ENCODE data around the gene KIF1B.

Gene KIF1B

GRCh38 chr1:10339815-10340214 lies 129.4 kb downstream of the KIF1B start:
- 70% methylated on average over 2 of the region's 5 CpGs for WGBS (ENCODE audit: insufficient coverage)
- Histone ChIP-seq H3K4me1 (ENCODE audit: control extremely low read depth in 1 of 4, control insufficient read depth in 4 of 4, insufficient read depth in 4 of 4, low read length in 3 of 4) (no peaks in the 10 kb centered on the region), H3K4me3 (ENCODE audit: control insufficient read depth in 1 of 7, extremely low read depth in 1 of 7, insufficient read depth in 4 of 7, low read depth in 2 of 7, low read length in 6 of 7) (no peak overlapping the region), H3K27ac (ENCODE audit: insufficient read depth in 1 of 2, low read depth in 1 of 2, low read length in 2 of 2, poor library complexity in 1 of 2, severe bottlenecking in 2 of 2) (no peak overlapping the region), H3K36me3 (ENCODE audit: control insufficient read depth in 4 of 4, insufficient read depth in 4 of 4, low read length in 3 of 4) (peaks cover 14 to 31% (median 24%) of the 10 kb centered on the region in 4 experiments), H3K27me3 (replicated peaks in 2 of 5; ENCODE audit: control insufficient read depth in 4 of 5, insufficient read depth in 5 of 5, low read length in 4 of 5) (no peaks in the 10 kb centered on the region), H3K9me3 (ENCODE audit: control extremely low read depth in 1 of 5, control insufficient read depth in 4 of 5, insufficient read depth in 2 of 5, low read depth in 1 of 5, low read length in 4 of 5) (no peaks in the 10 kb centered on the region)
- ChIA-PET POLR2A (no interaction called here), CTCF (interaction anchor here (0.6 to 1.4 kb wide), 4 partner anchors 17 to 133 kb away, joined by 3 to 4 read pairs (median 3); no protein-coding TSS in a partner anchor)
- DNase-seq = peak in 1 of 3 donors; percentile 2

DNA sequence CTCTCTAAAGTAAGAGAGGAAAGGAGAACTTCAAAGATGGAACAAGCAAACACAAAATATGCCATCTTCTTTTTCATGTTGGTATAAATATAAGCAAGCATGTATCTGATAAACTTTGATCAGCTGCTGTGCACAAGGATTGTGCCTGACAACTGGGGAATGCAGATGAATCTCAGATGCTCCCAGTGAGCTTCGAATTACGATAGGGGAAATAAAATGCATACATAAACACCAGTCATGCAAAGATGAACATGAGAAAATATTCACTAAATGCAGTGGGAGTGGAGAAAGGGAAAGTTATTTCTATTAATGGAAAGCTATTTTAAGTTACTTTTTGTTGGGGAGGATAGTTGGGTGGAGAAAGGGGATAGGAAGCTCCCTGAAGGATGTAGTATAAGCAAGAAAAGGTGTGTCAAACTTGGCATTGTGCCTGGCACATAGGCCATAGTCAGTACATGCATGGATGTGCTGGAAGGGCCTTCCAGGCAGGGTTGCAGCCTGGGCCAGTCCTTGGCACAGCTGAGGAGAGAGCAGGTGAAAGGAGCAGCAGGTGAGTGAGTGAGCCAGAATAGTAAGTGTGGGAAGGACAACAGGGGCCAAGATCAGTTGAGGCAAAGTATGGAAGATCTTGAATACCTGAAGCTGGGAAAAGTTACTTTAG lies 130.7 kb downstream of the KIF1B start:
- ChIA-PET CTCF (interaction anchor here (0.8 to 1.4 kb wide), 4 partner anchors 16 to 131 kb away, joined by 3 to 4 read pairs (median 3); no protein-coding TSS in a partner anchor), POLR2A (no interaction called here)
- Histone ChIP-seq H3K4me1 (ENCODE audit: control extremely low read depth in 1 of 4, control insufficient read depth in 4 of 4, insufficient read depth in 4 of 4, low read length in 3 of 4) (no peaks in the 10 kb centered on the region), H3K27ac (ENCODE audit: insufficient read depth in 1 of 2, low read depth in 1 of 2, low read length in 2 of 2, poor library complexity in 1 of 2, severe bottlenecking in 2 of 2) (no peak overlapping the region), H3K27me3 (replicated peaks in 2 of 5; ENCODE audit: control insufficient read depth in 4 of 5, insufficient read depth in 5 of 5, low read length in 4 of 5) (no peaks in the 10 kb centered on the region), H3K9me3 (ENCODE audit: control extremely low read depth in 1 of 5, control insufficient read depth in 4 of 5, insufficient read depth in 2 of 5, low read depth in 1 of 5, low read length in 4 of 5) (no peaks in the 10 kb centered on the region), H3K4me3 (ENCODE audit: control insufficient read depth in 1 of 7, extremely low read depth in 1 of 7, insufficient read depth in 4 of 7, low read depth in 2 of 7, low read length in 6 of 7) (no peak overlapping the region), H3K36me3 (ENCODE audit: control insufficient read depth in 4 of 4, insufficient read depth in 4 of 4, low read length in 3 of 4) (peaks cover 14 to 30% (median 25%) of the 10 kb centered on the region in 4 experiments)
- no peak for DNase-seq
- no CpG with 5 or more reads among the region's 2 CpGs for WGBS (ENCODE audit: insufficient coverage)

DNA sequence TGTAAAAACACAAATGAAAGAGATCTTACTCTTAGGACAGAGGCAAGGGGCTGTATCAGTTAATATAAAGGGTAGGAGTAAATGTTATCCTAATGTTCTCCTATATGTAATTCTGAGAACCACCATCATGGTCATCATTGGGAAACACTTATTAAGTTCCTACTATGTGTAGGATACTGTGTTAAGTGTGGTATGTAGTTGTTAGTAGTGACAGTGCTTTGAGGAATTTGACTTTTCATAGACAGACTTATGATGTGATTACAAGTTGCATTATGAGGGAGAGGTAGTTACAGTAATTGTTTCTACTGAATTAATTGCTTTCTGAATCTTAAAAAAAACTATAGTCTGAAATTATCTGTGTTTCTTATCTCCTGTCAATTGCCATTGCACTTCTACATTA lies 136.7 kb downstream of the KIF1B start:
- POLR2A ChIA-PET = no interaction called here
- CTCF ChIA-PET = no interaction called here
- peaks cover 3 to 25% (median 18%) of the 10 kb centered on the region in 4 experiments for H3K36me3 ChIP-seq (ENCODE audit: control insufficient read depth in 4 of 4, insufficient read depth in 4 of 4, low read length in 3 of 4)
- no peak for DNase-seq
- H3K27ac ChIP-seq (ENCODE audit: insufficient read depth in 1 of 2, low read depth in 1 of 2, low read length in 2 of 2, poor library complexity in 1 of 2, severe bottlenecking in 2 of 2) = no peak overlapping the region
- no peaks in the 10 kb centered on the region for H3K4me1 ChIP-seq (ENCODE audit: control extremely low read depth in 1 of 4, control insufficient read depth in 4 of 4, insufficient read depth in 4 of 4, low read length in 3 of 4)
- H3K9me3 ChIP-seq (ENCODE audit: control extremely low read depth in 1 of 5, control insufficient read depth in 4 of 5, insufficient read depth in 2 of 5, low read depth in 1 of 5, low read length in 4 of 5) = no peaks in the 10 kb centered on the region
- H3K4me3 ChIP-seq (ENCODE audit: control insufficient read depth in 1 of 7, extremely low read depth in 1 of 7, insufficient read depth in 4 of 7, low read depth in 2 of 7, low read length in 6 of 7) = no peak overlapping the region
- no peaks in the 10 kb centered on the region for H3K27me3 ChIP-seq (replicated peaks in 2 of 5; ENCODE audit: control insufficient read depth in 4 of 5, insufficient read depth in 5 of 5, low read length in 4 of 5)

DNA sequence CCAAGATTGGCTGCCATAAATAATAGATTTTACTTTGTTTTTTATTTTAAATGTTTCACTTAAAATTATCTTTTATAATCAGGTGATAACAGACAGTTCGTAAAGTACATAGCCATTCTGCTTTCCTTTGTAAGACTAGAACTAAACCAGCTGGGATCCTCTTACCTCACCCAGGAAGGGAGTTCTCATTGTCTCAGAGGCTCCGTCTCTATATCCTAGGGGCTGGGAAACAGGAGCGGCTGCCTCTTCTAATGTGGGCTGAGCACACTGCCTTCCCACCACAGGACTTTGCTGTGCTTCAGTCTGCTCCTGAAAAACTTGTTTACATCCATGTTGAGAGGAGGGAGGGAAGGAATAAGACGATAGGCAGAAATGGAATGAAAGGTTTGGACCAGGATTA lies 142.9 kb downstream of the KIF1B start:
- H3K27me3 ChIP-seq (replicated peaks in 2 of 5; ENCODE audit: control insufficient read depth in 4 of 5, insufficient read depth in 5 of 5, low read length in 4 of 5) = no peaks in the 10 kb centered on the region
- no peak overlapping the region for H3K27ac ChIP-seq (ENCODE audit: insufficient read depth in 1 of 2, low read depth in 1 of 2, low read length in 2 of 2, poor library complexity in 1 of 2, severe bottlenecking in 2 of 2)
- no peak for DNase-seq
- peaks cover 3 to 13% (median 4%) of the 10 kb centered on the region in 4 experiments for H3K36me3 ChIP-seq (ENCODE audit: control insufficient read depth in 4 of 4, insufficient read depth in 4 of 4, low read length in 3 of 4)
- WGBS (ENCODE audit: insufficient coverage) = 89% methylated on average over 4 of the region's 4 CpGs
- H3K4me3 ChIP-seq (ENCODE audit: control insufficient read depth in 1 of 7, extremely low read depth in 1 of 7, insufficient read depth in 4 of 7, low read depth in 2 of 7, low read length in 6 of 7) = no peak overlapping the region
- ChIA-PET POLR2A (no interaction called here), CTCF (no interaction called here)
- H3K4me1 ChIP-seq (ENCODE audit: control extremely low read depth in 1 of 4, control insufficient read depth in 4 of 4, insufficient read depth in 4 of 4, low read length in 3 of 4) = no peaks in the 10 kb centered on the region
- H3K9me3 ChIP-seq (ENCODE audit: control extremely low read depth in 1 of 5, control insufficient read depth in 4 of 5, insufficient read depth in 2 of 5, low read depth in 1 of 5, low read length in 4 of 5) = no peaks in the 10 kb centered on the region

- Histone ChIP-seq H3K36me3 (ENCODE audit: control insufficient read depth in 4 of 4, insufficient read depth in 4 of 4, low read length in 3 of 4) (peaks cover 0 to 10% (median 3%) of the 10 kb centered on the region in 4 experiments), H3K4me3 (ENCODE audit: control insufficient read depth in 1 of 7, extremely low read depth in 1 of 7, insufficient read depth in 4 of 7, low read depth in 2 of 7, low read length in 6 of 7) (no peak overlapping the region), H3K27ac (ENCODE audit: insufficient read depth in 1 of 2, low read depth in 1 of 2, low read length in 2 of 2, poor library complexity in 1 of 2, severe bottlenecking in 2 of 2) (no peak overlapping the region), H3K27me3 (replicated peaks in 2 of 5; ENCODE audit: control insufficient read depth in 4 of 5, insufficient read depth in 5 of 5, low read length in 4 of 5) (no peaks in the 10 kb centered on the region), H3K4me1 (ENCODE audit: control extremely low read depth in 1 of 4, control insufficient read depth in 4 of 4, insufficient read depth in 4 of 4, low read length in 3 of 4) (no peaks in the 10 kb centered on the region), H3K9me3 (ENCODE audit: control extremely low read depth in 1 of 5, control insufficient read depth in 4 of 5, insufficient read depth in 2 of 5, low read depth in 1 of 5, low read length in 4 of 5) (no peaks in the 10 kb centered on the region)
- ChIA-PET POLR2A (no interaction called here), CTCF (no interaction called here)
- no peak for DNase-seq
- WGBS (ENCODE audit: insufficient coverage) = no CpG with 5 or more reads among the region's 2 CpGs
Measured at GRCh38 chr1:10353693-10354092, 143.3 kb downstream of the KIF1B start.

DNA sequence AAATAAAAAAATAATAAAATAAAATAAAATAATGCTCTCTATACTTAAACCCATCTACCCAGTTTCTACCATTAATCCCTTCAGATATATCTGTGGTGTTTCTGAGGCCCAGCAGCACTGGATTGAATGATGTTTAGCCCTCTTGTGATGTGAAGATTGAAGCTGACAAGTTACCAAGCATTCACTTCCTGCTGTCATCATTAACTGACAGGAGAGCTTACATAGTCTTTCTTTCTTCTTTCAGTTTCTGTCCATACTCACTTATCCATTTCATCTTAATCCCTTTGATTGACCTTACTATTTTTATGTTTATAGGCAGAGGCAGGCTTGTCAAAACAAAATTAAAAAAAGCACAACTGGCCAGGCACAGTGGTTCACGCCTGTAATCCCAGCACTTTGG lies 149.7 kb downstream of the KIF1B start:
- Histone ChIP-seq H3K36me3 (ENCODE audit: control insufficient read depth in 4 of 4, insufficient read depth in 4 of 4, low read length in 3 of 4) (peaks cover 2 to 11% (median 4%) of the 10 kb centered on the region in 4 experiments), H3K9me3 (ENCODE audit: control extremely low read depth in 1 of 5, control insufficient read depth in 4 of 5, insufficient read depth in 2 of 5, low read depth in 1 of 5, low read length in 4 of 5) (no peaks in the 10 kb centered on the region), H3K4me1 (ENCODE audit: control extremely low read depth in 1 of 4, control insufficient read depth in 4 of 4, insufficient read depth in 4 of 4, low read length in 3 of 4) (no peaks in the 10 kb centered on the region), H3K4me3 (ENCODE audit: control insufficient read depth in 1 of 7, extremely low read depth in 1 of 7, insufficient read depth in 4 of 7, low read depth in 2 of 7, low read length in 6 of 7) (no peak overlapping the region), H3K27ac (ENCODE audit: insufficient read depth in 1 of 2, low read depth in 1 of 2, low read length in 2 of 2, poor library complexity in 1 of 2, severe bottlenecking in 2 of 2) (no peak overlapping the region), H3K27me3 (replicated peaks in 2 of 5; ENCODE audit: control insufficient read depth in 4 of 5, insufficient read depth in 5 of 5, low read length in 4 of 5) (no peaks in the 10 kb centered on the region)
- peak in 1 of 3 donors; percentile 8 for DNase-seq
- WGBS (ENCODE audit: insufficient coverage) = no CpG with 5 or more reads among the region's 1 CpG
- CTCF ChIA-PET = interaction anchor here (1.6 kb wide), 1 partner anchor 69 kb away, joined by 4 read pairs; no protein-coding TSS in a partner anchor
- POLR2A ChIA-PET = no interaction called here

DNA sequence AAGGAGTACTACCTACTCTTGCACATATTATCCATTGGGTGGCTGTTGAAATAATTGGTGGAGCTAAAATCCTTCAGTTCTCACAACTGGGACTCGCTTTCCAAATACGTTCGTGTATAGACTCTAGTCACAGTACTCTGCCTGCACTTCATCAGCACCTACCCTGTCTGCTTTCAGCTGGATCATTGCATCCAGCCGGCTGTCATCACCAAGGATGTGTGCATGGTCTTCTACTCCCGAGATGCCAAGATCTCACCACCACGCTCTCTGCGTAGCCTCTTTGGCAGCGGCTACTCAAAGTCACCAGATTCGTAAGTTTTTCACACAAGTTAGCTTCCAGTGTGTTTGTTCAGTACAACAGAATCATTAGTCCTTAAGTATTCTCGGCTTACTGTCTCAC lies 151.1 kb downstream of the KIF1B start:
- no peaks in the 10 kb centered on the region for H3K27me3 ChIP-seq (replicated peaks in 2 of 5; ENCODE audit: control insufficient read depth in 4 of 5, insufficient read depth in 5 of 5, low read length in 4 of 5)
- H3K4me1 ChIP-seq (ENCODE audit: control extremely low read depth in 1 of 4, control insufficient read depth in 4 of 4, insufficient read depth in 4 of 4, low read length in 3 of 4) = no peaks in the 10 kb centered on the region
- WGBS (ENCODE audit: insufficient coverage) = over 99% methylated on average over 10 of the region's 10 CpGs
- DNase-seq = no peak
- ChIA-PET POLR2A (no interaction called here), CTCF (interaction anchor here (0.7 to 1.4 kb wide), 2 partner anchors 13 to 542 kb away, joined by 3 to 4 read pairs; no protein-coding TSS in a partner anchor)
- H3K9me3 ChIP-seq (ENCODE audit: control extremely low read depth in 1 of 5, control insufficient read depth in 4 of 5, insufficient read depth in 2 of 5, low read depth in 1 of 5, low read length in 4 of 5) = no peaks in the 10 kb centered on the region
- no peak overlapping the region for H3K27ac ChIP-seq (ENCODE audit: insufficient read depth in 1 of 2, low read depth in 1 of 2, low read length in 2 of 2, poor library complexity in 1 of 2, severe bottlenecking in 2 of 2)
- no peak overlapping the region for H3K4me3 ChIP-seq (ENCODE audit: control insufficient read depth in 1 of 7, extremely low read depth in 1 of 7, insufficient read depth in 4 of 7, low read depth in 2 of 7, low read length in 6 of 7)
- H3K36me3 ChIP-seq (ENCODE audit: control insufficient read depth in 4 of 4, insufficient read depth in 4 of 4, low read length in 3 of 4) = peaks cover 2 to 18% (median 9%) of the 10 kb centered on the region in 4 experiments
